ENCODE results near the gene KIF26A. TPM values are rescaled to one million over a fixed set of nuclear protein-coding genes. Genes with fewer than 3 reads are reported as not detected.

KIF26A gene
- total RNA-seq, 4 donors from 2014 or later = 0.59 to 3.3 (median 1.5) TPM

DNA sequence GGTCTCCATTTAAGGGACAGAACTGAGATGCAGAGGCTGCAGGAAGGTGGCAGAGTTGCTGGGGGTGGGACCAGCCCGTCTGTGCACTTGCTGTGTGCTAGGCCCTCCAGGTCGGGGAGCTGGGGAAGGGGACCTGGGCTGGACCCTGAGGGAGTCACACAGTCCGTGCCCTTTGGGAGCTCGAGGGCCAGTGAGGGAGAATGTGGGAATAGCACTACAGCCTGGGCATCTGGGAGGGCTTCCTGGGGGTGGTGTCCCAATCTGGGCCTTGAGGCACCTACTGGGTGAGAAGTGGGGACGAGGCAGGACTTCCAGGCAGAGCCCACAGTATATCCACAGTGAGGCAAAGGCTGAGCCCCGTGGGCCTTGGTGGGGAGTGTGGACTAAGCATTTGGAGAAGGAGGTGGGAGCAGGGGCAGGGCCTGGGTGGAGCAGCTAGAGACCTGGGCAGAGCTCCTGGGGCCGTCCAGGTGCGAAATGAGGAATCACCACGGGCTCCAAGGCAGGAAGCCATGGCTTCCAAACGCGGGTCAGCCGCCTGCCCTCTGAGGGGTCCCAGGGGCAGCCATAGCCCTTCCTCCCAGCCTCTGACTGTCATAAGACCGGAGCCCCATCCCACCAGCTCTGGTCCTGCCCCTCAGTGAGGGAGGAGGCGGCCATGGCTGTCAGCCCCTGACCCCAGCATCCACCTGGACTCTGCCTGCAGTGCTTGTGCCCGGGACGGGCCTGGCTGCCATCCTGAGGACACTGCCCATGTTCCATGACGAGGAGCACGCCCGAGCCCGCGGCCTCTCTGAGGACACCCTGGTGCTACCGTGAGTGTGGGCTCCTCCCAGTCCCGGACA lies 46.2 kb upstream of the KIF26A start:
- in situ Hi-C loops (cut with MboI; ENCODE audit: low sequenced_read_pairs in 4 of 4) (no loop called here), intact Hi-C loops (cut with DNase I; ENCODE audit: low total_unique reads) (no loop called here)
- no peaks in the 10 kb centered on the region for H3K36me3 ChIP-seq
- no peak for TF ChIP-seq POLR2A (IDR thresholded peaks at IDR 0.05)
- TF ChIP-seq, protein P1, sequence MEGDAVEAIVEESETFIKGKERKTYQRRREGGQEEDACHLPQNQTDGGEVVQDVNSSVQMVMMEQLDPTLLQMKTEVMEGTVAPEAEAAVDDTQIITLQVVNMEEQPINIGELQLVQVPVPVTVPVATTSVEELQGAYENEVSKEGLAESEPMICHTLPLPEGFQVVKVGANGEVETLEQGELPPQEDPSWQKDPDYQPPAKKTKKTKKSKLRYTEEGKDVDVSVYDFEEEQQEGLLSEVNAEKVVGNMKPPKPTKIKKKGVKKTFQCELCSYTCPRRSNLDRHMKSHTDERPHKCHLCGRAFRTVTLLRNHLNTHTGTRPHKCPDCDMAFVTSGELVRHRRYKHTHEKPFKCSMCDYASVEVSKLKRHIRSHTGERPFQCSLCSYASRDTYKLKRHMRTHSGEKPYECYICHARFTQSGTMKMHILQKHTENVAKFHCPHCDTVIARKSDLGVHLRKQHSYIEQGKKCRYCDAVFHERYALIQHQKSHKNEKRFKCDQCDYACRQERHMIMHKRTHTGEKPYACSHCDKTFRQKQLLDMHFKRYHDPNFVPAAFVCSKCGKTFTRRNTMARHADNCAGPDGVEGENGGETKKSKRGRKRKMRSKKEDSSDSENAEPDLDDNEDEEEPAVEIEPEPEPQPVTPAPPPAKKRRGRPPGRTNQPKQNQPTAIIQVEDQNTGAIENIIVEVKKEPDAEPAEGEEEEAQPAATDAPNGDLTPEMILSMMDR (IDR thresholded peaks at IDR 0.05 in 4 of 5, conservative IDR thresholded peaks at IDR 0.05 in 1 of 5) = no peak
- H3K27me3 ChIP-seq = peaks cover 0 to 16% (median 16%) of the 10 kb centered on the region in 3 donors
- H3K9me3 ChIP-seq = no peaks in the 10 kb centered on the region
- ATAC-seq = no peak
- peak in 1 of 2 donors; percentile 8 for DNase-seq
- no peak overlapping the region for H3K27ac ChIP-seq
- no peak overlapping the region for H3K4me3 ChIP-seq
- H3K4me1 ChIP-seq = no peaks in the 10 kb centered on the region

DNA sequence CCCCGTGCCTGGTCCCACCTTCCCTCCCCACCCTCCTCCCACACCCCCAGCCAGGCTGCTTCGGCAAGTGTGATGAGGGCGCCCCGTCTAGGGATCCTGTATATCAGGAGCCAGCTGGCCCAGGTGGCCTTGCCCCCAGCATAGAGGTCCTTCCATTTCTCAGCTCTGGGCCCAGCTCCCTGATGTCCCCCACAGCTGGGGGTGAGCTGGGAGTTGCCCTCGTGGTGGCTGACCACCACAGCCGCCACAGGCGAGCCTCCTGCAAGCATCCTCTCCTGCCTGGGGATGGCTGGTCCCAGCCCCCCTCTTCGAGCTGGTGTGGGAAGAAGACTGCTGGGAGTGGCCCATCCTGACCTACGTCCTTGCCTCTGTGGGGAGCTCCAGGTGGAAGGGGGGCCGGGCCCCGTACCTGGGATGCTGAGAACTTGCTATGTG lies 45.4 kb upstream of the KIF26A start:
- TF ChIP-seq, protein P1 (IDR thresholded peaks at IDR 0.05 in 4 of 5, conservative IDR thresholded peaks at IDR 0.05 in 1 of 5) = no peak
- TF ChIP-seq POLR2A (IDR thresholded peaks at IDR 0.05) = no peak
- Histone ChIP-seq H3K36me3 (no peaks in the 10 kb centered on the region), H3K9me3 (no peaks in the 10 kb centered on the region), H3K27me3 (peaks cover 0 to 12% (median 8%) of the 10 kb centered on the region in 3 donors), H3K27ac (no peak overlapping the region), H3K4me3 (no peak overlapping the region), H3K4me1 (no peaks in the 10 kb centered on the region)
- in situ Hi-C loops (cut with MboI; ENCODE audit: low sequenced_read_pairs in 4 of 4) = no loop called here
- DNase-seq (peak in 1 of 2 donors; percentile 5), ATAC-seq (no peak)
- intact Hi-C loops (cut with DNase I; ENCODE audit: low total_unique reads) = no loop called here

DNA sequence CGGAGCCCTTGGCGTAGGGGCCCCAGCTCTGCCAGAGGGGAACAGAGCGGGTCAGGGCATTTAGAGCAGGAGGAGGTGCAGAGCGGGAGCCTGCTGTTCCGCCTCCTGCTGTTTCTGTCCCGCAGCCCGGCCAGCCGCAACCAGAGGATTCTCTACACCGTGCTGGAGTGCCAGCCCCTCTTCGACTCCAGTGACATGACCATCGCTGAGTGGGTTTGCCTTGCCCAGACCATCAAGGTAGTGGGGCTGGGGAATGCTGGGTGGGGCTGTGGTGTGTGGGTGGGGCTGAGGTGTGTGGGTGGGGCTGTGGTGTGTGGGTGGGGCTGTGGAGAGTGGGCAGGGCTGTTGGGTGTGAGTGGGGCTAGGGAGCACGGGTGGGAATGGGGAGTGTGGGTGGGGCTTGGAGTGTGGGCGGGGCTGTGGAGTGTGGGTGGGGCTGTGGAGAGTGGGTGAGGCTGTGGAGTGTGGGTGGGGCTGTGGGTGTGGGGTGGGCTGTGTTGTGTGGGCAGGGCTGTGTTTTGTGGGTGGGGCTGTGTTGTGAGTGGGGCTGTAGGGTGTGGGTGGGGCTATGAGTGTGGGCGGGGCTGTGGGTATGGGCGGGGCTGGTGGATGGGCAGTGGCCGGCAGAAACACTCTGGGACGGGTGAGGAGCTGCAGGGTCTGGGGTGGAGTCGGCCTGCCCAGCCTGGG lies 44.9 kb upstream of the KIF26A start:
- no peak for DNase-seq
- Histone ChIP-seq H3K4me1 (no peaks in the 10 kb centered on the region), H3K4me3 (no peak overlapping the region), H3K27me3 (peaks cover 0 to 12% (median 7%) of the 10 kb centered on the region in 3 donors), H3K36me3 (no peaks in the 10 kb centered on the region), H3K27ac (no peak overlapping the region), H3K9me3 (no peaks in the 10 kb centered on the region)
- in situ Hi-C loops (cut with MboI; ENCODE audit: low sequenced_read_pairs in 4 of 4) = no loop called here
- no peak for TF ChIP-seq POLR2A (IDR thresholded peaks at IDR 0.05)
- TF ChIP-seq, protein P1 (IDR thresholded peaks at IDR 0.05 in 4 of 5, conservative IDR thresholded peaks at IDR 0.05 in 1 of 5) = no peak
- ATAC-seq = no peak
- intact Hi-C loops (cut with DNase I; ENCODE audit: low total_unique reads) = no loop called here

DNA sequence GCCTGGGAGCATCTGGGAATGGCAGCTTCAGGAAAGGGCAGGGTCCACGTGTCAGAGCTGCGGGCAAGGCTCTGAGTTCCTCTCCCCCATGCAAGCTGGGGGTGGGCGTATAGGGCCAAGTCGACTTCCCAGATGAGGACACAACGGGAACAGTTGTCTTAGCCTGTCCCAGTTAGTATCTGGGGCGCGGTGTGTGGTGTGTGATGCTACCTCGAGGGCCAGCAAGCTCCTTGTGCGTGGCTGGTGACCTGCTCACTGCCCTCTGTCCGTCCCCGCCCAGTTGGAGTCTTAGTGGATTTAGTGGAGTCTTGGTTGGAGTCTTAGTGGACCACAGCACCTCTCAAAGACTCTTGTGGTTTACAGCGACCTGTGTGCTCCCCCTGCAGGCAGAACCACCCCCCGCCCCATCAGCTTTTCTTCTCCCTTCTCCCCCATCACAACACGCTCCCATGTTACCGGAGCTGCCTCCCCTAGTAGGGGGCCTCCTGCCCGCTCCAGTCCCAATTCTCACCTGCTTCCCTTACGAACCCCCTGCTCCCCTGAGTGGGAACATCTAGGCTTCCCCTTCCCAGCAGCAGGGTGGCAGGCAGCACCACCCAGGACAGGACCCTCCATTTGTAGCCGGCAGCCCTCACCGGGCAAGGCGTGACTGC lies 44.2 kb upstream of the KIF26A start:
- no peak overlapping the region for H3K27ac ChIP-seq
- ATAC-seq (no peak), DNase-seq (no peak)
- no peaks in the 10 kb centered on the region for H3K9me3 ChIP-seq
- no peak overlapping the region for H3K4me3 ChIP-seq
- no peaks in the 10 kb centered on the region for H3K4me1 ChIP-seq
- peaks cover 0 to 12% (median 7%) of the 10 kb centered on the region in 3 donors for H3K27me3 ChIP-seq
- no peaks in the 10 kb centered on the region for H3K36me3 ChIP-seq
- intact Hi-C loops (cut with DNase I; ENCODE audit: low total_unique reads) (no loop called here), in situ Hi-C loops (cut with MboI; ENCODE audit: low sequenced_read_pairs in 4 of 4) (no loop called here)
- no peak for TF ChIP-seq POLR2A (IDR thresholded peaks at IDR 0.05)
- TF ChIP-seq, protein P1 (IDR thresholded peaks at IDR 0.05 in 4 of 5, conservative IDR thresholded peaks at IDR 0.05 in 1 of 5) = no peak
